Stimulated activated CD4-positive, alpha-beta T cell treated with anti-CD3 and anti-CD28 coated beads, Interleukin-1b, Interleukin-23, amount 100 ng/mL, for 48 hours (primary cell): ENCODE data around the gene CACNB2.
"Not testable (repeated sequence)": the region's sequence is repeated elsewhere in the genome, so short reads cannot be mapped to it uniquely, and the experiment has no call there.

ENCODE experiments used
- DNase-seq: peaks from one replicate; pipeline ENCODE4 v3.0.0-alpha.2; 2020

CACNB2 gene

GRCh38 chr10:18417950-18418527 is 277.8 kb downstream of the CACNB2 start:
- DNase-seq = no peak

GRCh38 chr10:18418541-18419215 is 278.5 kb downstream of the CACNB2 start:
- DNase-seq = no peak

GRCh38 chr10:18419945-18420344 is 279.7 kb downstream of the CACNB2 start:
- no peak for DNase-seq

GRCh38 chr10:18421726-18422293 is 281.6 kb downstream of the CACNB2 start:
- DNase-seq = no peak

GRCh38 chr10:18423058-18423637 is 282.9 kb downstream of the CACNB2 start:
- DNase-seq = no peak

- no peak for DNase-seq
These were observed 284.0 kb downstream of the CACNB2 start for GRCh38 chr10:18424200-18424599.

- DNase-seq = no peak
These were observed 289.1 kb downstream of the CACNB2 start for GRCh38 chr10:18429335-18429734.

- DNase-seq = no peak
These were observed 296.7 kb downstream of the CACNB2 start for GRCh38 chr10:18436902-18437301.

- no peak for DNase-seq
These were observed 297.3 kb downstream of the CACNB2 start for GRCh38 chr10:18437486-18437885.

- no peak for DNase-seq
These were observed 298.3 kb downstream of the CACNB2 start for GRCh38 chr10:18438361-18439126.

GRCh38 chr10:18439601-18440000 is 299.4 kb downstream of the CACNB2 start:
- no peak for DNase-seq

- not testable (repeated sequence) for DNase-seq
These were observed 305.4 kb downstream of the CACNB2 start for GRCh38 chr10:18445635-18446034.

- no peak for DNase-seq
These were observed 306.0 kb downstream of the CACNB2 start for GRCh38 chr10:18446205-18446604.

- DNase-seq = no peak
These were observed 309.4 kb downstream of the CACNB2 start for GRCh38 chr10:18449611-18450026.

GRCh38 chr10:18450298-18450697 is 310.1 kb downstream of the CACNB2 start:
- no peak for DNase-seq

GRCh38 chr10:18455086-18455884 is 315.1 kb downstream of the CACNB2 start:
- no peak for DNase-seq

GRCh38 chr10:18456984-18457383 is 316.8 kb downstream of the CACNB2 start:
- DNase-seq = no peak

GRCh38 chr10:18460032-18460431 is 319.8 kb downstream of the CACNB2 start:
- DNase-seq = no peak

- DNase-seq = no peak
These were observed 323.5 kb downstream of the CACNB2 start for GRCh38 chr10:18463673-18464211.

GRCh38 chr10:18469125-18469524 is 328.9 kb downstream of the CACNB2 start:
- no peak for DNase-seq

- DNase-seq = no peak
These were observed 332.8 kb downstream of the CACNB2 start for GRCh38 chr10:18472977-18473376.
